ENCODE data around the gene TMBIM1. TPM values are rescaled to one million over a fixed set of nuclear protein-coding genes. Genes with fewer than 3 reads are reported as not detected.

The TMBIM1 gene
- total RNA-seq, 1 experiment from 2014 or later, result 91.0 TPM

- Histone ChIP-seq H3K9me3 (ENCODE audit: control insufficient read depth in 1 of 2, insufficient read depth in 1 of 2, low read depth in 1 of 2, low read length in 2 of 2) (no peaks in the 10 kb centered on the region), H3K4me3 (replicated peaks in 1 of 2; ENCODE audit: low read depth in 1 of 2, low read length in 2 of 2) (peak overlapping the region; percentile 75 to 96), H3K27ac (ENCODE audit: low read depth, low read length) (no peak overlapping the region; the same call in 1 of the 2 replicates), H3K4me2 (ENCODE audit: low read length) (peak overlapping the region; percentile 93), H3K9ac (ENCODE audit: low read length) (peak overlapping the region; percentile 98), H3K9me2 (ENCODE audit: insufficient read depth) (no peaks in the 10 kb centered on the region), H3K27me3 (ENCODE audit: insufficient read depth, low read length) (no peaks in the 10 kb centered on the region), H4K20me1 (ENCODE audit: insufficient read depth) (no peaks in the 10 kb centered on the region), H3K4me1 (ENCODE audit: control insufficient read depth in 1 of 2, insufficient read depth in 2 of 2, low read length in 2 of 2) (peaks cover 53 to 87% of the 10 kb centered on the region in 2 experiments), H3K36me3 (ENCODE audit: control insufficient read depth in 1 of 2, insufficient read depth in 2 of 2, low read length in 2 of 2) (no peaks in the 10 kb centered on the region), H2AFZ (ENCODE audit: low read depth, low read length, poor library complexity, severe bottlenecking) (no peak overlapping the region), H3K79me2 (ENCODE audit: insufficient read depth, low read length) (peaks cover 60% of the 10 kb centered on the region)
- BruUV-seq (replicated peaks), result no TSS peak
- TF ChIP-seq RAD21 (IDR thresholded peaks at IDR 0.05; ENCODE audit: low read depth), result no peak
- no peak for TF ChIP-seq SIN3A (IDR thresholded peaks at IDR 0.05; ENCODE audit: low read depth)
- no peak for TF ChIP-seq REST (IDR thresholded peaks at IDR 0.05; ENCODE audit: low read depth)
- TF ChIP-seq ZBTB33 (IDR thresholded peaks at IDR 0.05; ENCODE audit: extremely low read depth, insufficient replicate concordance, low read length), result no peak
- TF ChIP-seq MAX (IDR thresholded peaks at IDR 0.05), result no peak
- TF ChIP-seq ZNF274 (IDR thresholded peaks at IDR 0.05; ENCODE audit: low read depth, low read length), result no peak
- no peak for TF ChIP-seq TCF7L2 (IDR thresholded peaks at IDR 0.05; ENCODE audit: borderline replicate concordance, extremely low read depth, insufficient read depth, insufficient read length)
- TF ChIP-seq JUND (IDR thresholded peaks at IDR 0.05), result no peak
- no peak for TF ChIP-seq ELF1 (IDR thresholded peaks at IDR 0.05; ENCODE audit: borderline replicate concordance, low read depth)
- TF ChIP-seq ZFX (IDR thresholded peaks at IDR 0.05), result no peak
- TF ChIP-seq POLR2AphosphoS5 (IDR thresholded peaks at IDR 0.05; ENCODE audit: low read depth, low read length), result no peak
- no peak for TF ChIP-seq SP1 (IDR thresholded peaks at IDR 0.05; ENCODE audit: low read depth)
- no peak for TF ChIP-seq CEBPB (IDR thresholded peaks at IDR 0.05; ENCODE audit: low read depth)
- TF ChIP-seq CBX3 (IDR thresholded peaks at IDR 0.05; ENCODE audit: low read depth), result no peak
- TF ChIP-seq EZH2 (IDR thresholded peaks at IDR 0.05), result no peak
- RAD21 ChIA-PET (ENCODE audit: low non-redundant PET in 1 of 2, low total read pairs in 2 of 2, uncharacterized antibody in 2 of 2, unreplicated experiment in 2 of 2), result interaction anchor here in 1 of 2 experiments (0.6 kb wide), 1 partner anchor 150 kb away, joined by 4 read pairs; no protein-coding TSS in a partner anchor
- DNase-seq (ENCODE audit: low read depth, low spot score), result no peak
- POLR2A ChIA-PET, result no interaction called here
- intact Hi-C loops (cut with micrococcal nuclease), result no loop called here
- CTCF ChIA-PET, result interaction anchor here (1.3 to 1.4 kb wide), 3 partner anchors 17 to 105 kb away, joined by 3 to 4 read pairs (median 3); no protein-coding TSS in a partner anchor
- ATAC-seq, result no peak
Observed at GRCh38 chr2:218290316-218291261, 1.7 kb downstream of the TMBIM1 start.
